Fibroblast of lung (primary cell): ENCODE measurements around the gene TGFBRAP1. TPM values are rescaled to one million over a fixed set of nuclear protein-coding genes. Genes with fewer than 3 reads are reported as not detected.

ENCODE experiments used
- DNase-seq, 2 donors: peaks; one replicate each; pipeline versions ENCODE4 v3.0.0 to v3.0.0-alpha.2; 2010; ENCODE audit warnings: low read depth in 2 of 2
- H2AFZ ChIP-seq: 2 replicates; pipeline ENCODE4 v1.5.1; 2012; ENCODE audit warnings: low read length, control low read depth, inconsistent platforms
- H3K27ac ChIP-seq: 2 replicates; pipeline ENCODE4 v1.5.1; 2011; ENCODE audit warnings: low read length, control low read depth; ENCODE audit not compliant: insufficient read depth
- H3K27me3 ChIP-seq: 2 replicates; pipeline ENCODE4 v1.5.1; 2011; ENCODE audit warnings: mild to moderate bottlenecking, low read length; ENCODE audit not compliant: control insufficient read depth, insufficient read depth
- H3K36me3 ChIP-seq: 2 replicates; pipeline ENCODE4 v1.5.1; 2011; ENCODE audit warnings: low read length; ENCODE audit not compliant: control insufficient read depth, insufficient read depth
- H3K4me1 ChIP-seq: 2 replicates; pipeline ENCODE4 v1.5.1; 2011; ENCODE audit warnings: low read length; ENCODE audit not compliant: control insufficient read depth, insufficient read depth; ENCODE audit errors: extremely low read depth
- H3K4me2 ChIP-seq: 2 replicates; pipeline ENCODE4 v1.5.1; 2011; ENCODE audit warnings: low read length, control low read depth; ENCODE audit not compliant: insufficient read depth; ENCODE audit errors: extremely low read depth
- H3K4me3 ChIP-seq, 4 experiments: fragments of 200-600 bp in 1 of 4; sonication (generic) in 1 of 4; replicated peaks in 1 of 4; 2 replicates each; pipeline ENCODE4 v1.5.1; 2011 to 2016; ENCODE audit warnings: low read length in 4 of 4, low read depth in 3 of 4, mild to moderate bottlenecking in 3 of 4, control low read depth in 2 of 4, inconsistent platforms in 1 of 4, mixed read lengths in 1 of 4; ENCODE audit not compliant: insufficient read depth in 1 of 4; ENCODE audit errors: control extremely low read depth in 1 of 4
- H3K79me2 ChIP-seq: 2 replicates; pipeline ENCODE4 v1.5.1; 2012; ENCODE audit warnings: mild to moderate bottlenecking, low read length, inconsistent platforms; ENCODE audit not compliant: control insufficient read depth, insufficient read depth
- H3K9ac ChIP-seq: 2 replicates; pipeline ENCODE4 v1.5.1; 2011; ENCODE audit warnings: mild to moderate bottlenecking, low read length, control low read depth; ENCODE audit not compliant: insufficient read depth
- H3K9me3 ChIP-seq: 2 replicates; pipeline ENCODE4 v1.5.1; 2012; ENCODE audit warnings: low read depth, low read length; ENCODE audit not compliant: control insufficient read depth, insufficient read depth
- H4K20me1 ChIP-seq: 2 replicates; pipeline ENCODE4 v1.5.1; 2011; ENCODE audit warnings: low read length; ENCODE audit not compliant: control insufficient read depth, insufficient read depth; ENCODE audit errors: extremely low read depth
- CTCF ChIP-seq, 2 donors: IDR thresholded peaks in 1 of 2; conservative IDR thresholded peaks in 1 of 2; 1 replicate in 1 of 2; 2 replicates in 1 of 2; pipeline ENCODE4 v1.5.1; 2011 to 2012; ENCODE audit warnings: low read length in 2 of 2, control low read depth in 1 of 2, inconsistent platforms in 1 of 2, low read depth in 1 of 2, mild to moderate bottlenecking in 1 of 2
- EZH2 ChIP-seq: IDR thresholded peaks from 2 replicates; pipeline ENCODE4 v1.5.1; 2012; ENCODE audit warnings: low read length, control low read depth, mild to moderate bottlenecking; ENCODE audit errors: missing control alignments
- polyA plus RNA-seq, 2 donors: library from polyadenylated mRNA; depleted of rRNA in 1 of 2; stranded (reverse) in 1 of 2; unstranded in 1 of 2; fragments of >200 nt; gene quantifications; 2 replicates each; pipeline ENCODE4 v1.2.1, GENCODE V29; 2011 to 2012; ENCODE audit warnings: missing spikeins in 1 of 2
- total RNA-seq: library from RNA; depleted of rRNA; stranded (reverse); fragments of >200 nt; gene quantifications from 2 replicates; pipeline ENCODE4 v1.2.1, GENCODE V29; 2014

TGFBRAP1 gene
- total and polyA plus RNA-seq, 2 donors (not counting 1 experiment from before 2014, with no cell fraction given), result 8.5 to 14.9 TPM

GRCh38 chr2:105299290-105299689 lies 30.2 kb downstream of the TGFBRAP1 start:
- no peaks in the 10 kb centered on the region for H3K79me2 ChIP-seq
- H3K36me3 ChIP-seq, result peaks cover 2% of the 10 kb centered on the region
- H3K9me3 ChIP-seq, result no peaks in the 10 kb centered on the region
- no peak overlapping the region for H3K4me2 ChIP-seq
- H3K9ac ChIP-seq, result no peak overlapping the region
- no peak overlapping the region for H3K27ac ChIP-seq
- no peak overlapping the region for H2AFZ ChIP-seq
- DNase-seq, result no peak
- no peaks in the 10 kb centered on the region for H3K4me1 ChIP-seq
- H4K20me1 ChIP-seq, result no peaks in the 10 kb centered on the region
- H3K4me3 ChIP-seq, result no peak overlapping the region
- no peaks in the 10 kb centered on the region for H3K27me3 ChIP-seq
- TF ChIP-seq CTCF (conservative IDR thresholded peaks at IDR 0.05 in 1 of 2, IDR thresholded peaks at IDR 0.05 in 1 of 2; ENCODE audit: low read depth in 1 of 2, low read length in 2 of 2), result no peak
- TF ChIP-seq EZH2, result no peak

- Histone ChIP-seq H2AFZ (no peak overlapping the region), H3K9ac (no peak overlapping the region), H3K36me3 (peaks cover 2% of the 10 kb centered on the region), H3K79me2 (no peaks in the 10 kb centered on the region), H3K27me3 (no peaks in the 10 kb centered on the region), H3K27ac (no peak overlapping the region), H3K4me1 (no peaks in the 10 kb centered on the region), H4K20me1 (no peaks in the 10 kb centered on the region), H3K9me3 (no peaks in the 10 kb centered on the region), H3K4me3 (no peak overlapping the region), H3K4me2 (no peak overlapping the region)
- no peak for TF ChIP-seq EZH2
- no peak for TF ChIP-seq CTCF (conservative IDR thresholded peaks at IDR 0.05 in 1 of 2, IDR thresholded peaks at IDR 0.05 in 1 of 2; ENCODE audit: low read depth in 1 of 2, low read length in 2 of 2)
- no peak for DNase-seq
These were observed 31.5 kb downstream of the TGFBRAP1 start for GRCh38 chr2:105298017-105298416.

GRCh38 chr2:105297216-105297615 lies 32.3 kb downstream of the TGFBRAP1 start:
- DNase-seq, result no peak
- no peak overlapping the region for H3K9ac ChIP-seq
- no peaks in the 10 kb centered on the region for H3K27me3 ChIP-seq
- no peaks in the 10 kb centered on the region for H3K9me3 ChIP-seq
- no peaks in the 10 kb centered on the region for H3K4me1 ChIP-seq
- H4K20me1 ChIP-seq, result no peaks in the 10 kb centered on the region
- H3K27ac ChIP-seq, result no peak overlapping the region
- peaks cover 2% of the 10 kb centered on the region for H3K36me3 ChIP-seq
- no peak overlapping the region for H3K4me2 ChIP-seq
- no peak overlapping the region for H3K4me3 ChIP-seq
- TF ChIP-seq EZH2, result no peak
- no peak for TF ChIP-seq CTCF (conservative IDR thresholded peaks at IDR 0.05 in 1 of 2, IDR thresholded peaks at IDR 0.05 in 1 of 2; ENCODE audit: low read depth in 1 of 2, low read length in 2 of 2)
- H2AFZ ChIP-seq, result no peak overlapping the region
- H3K79me2 ChIP-seq, result no peaks in the 10 kb centered on the region
